Measurements from ENCODE around the gene HLF.

DNA sequence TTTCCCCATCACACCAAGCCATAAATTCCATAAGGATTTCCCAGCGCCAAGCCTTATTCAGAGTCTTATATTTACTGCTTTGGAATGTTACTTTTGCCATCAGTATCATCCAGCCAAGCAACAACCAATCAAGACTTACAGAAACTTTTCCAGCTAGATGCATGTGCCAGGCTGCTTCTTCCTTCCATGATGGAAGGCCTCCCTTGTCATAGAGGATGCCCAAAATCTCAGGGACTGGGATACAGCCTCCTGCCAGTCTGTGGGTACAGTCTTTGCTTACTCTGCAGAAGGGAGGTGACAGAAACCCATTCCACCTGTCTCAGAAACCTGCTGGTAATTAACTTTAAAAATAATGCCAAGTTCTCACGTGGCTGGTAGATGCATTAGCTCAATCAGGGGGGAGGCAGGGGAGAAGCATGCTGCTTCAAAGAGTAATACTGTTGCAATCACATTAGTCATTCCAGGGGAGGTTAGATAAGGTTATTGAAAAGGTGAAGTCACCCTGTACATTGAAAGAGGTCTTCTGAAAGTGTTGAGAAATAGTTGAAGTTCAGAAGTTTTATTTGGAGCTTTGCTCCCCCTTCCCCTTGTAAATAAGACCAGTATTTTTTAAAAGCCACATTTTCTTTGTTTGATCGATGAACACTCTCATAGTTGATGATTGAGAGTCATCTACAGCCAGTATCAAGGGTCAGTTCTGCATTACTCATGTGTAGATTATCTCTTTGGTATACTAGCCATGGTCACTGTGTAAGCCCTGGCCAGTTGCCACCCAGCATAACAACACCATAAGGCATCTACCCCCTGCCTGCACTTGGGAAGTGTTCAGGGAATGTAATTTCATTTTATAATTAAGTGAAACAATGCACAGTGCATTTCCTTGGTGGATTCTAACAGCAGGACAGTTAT is 22.2 kb downstream of the HLF start:
- no peak for TF ChIP-seq EZH2 (IDR thresholded peaks at IDR 0.05; ENCODE audit: borderline replicate concordance, low read depth, low read length, severe bottlenecking)
- no peak for TF ChIP-seq POLR2A (IDR thresholded peaks at IDR 0.05; ENCODE audit: low read depth, low read length)
- TF ChIP-seq POLR2AphosphoS5 (IDR thresholded peaks at IDR 0.05; ENCODE audit: insufficient read depth, low read depth, low read length), result no peak
- TF ChIP-seq, protein P1, sequence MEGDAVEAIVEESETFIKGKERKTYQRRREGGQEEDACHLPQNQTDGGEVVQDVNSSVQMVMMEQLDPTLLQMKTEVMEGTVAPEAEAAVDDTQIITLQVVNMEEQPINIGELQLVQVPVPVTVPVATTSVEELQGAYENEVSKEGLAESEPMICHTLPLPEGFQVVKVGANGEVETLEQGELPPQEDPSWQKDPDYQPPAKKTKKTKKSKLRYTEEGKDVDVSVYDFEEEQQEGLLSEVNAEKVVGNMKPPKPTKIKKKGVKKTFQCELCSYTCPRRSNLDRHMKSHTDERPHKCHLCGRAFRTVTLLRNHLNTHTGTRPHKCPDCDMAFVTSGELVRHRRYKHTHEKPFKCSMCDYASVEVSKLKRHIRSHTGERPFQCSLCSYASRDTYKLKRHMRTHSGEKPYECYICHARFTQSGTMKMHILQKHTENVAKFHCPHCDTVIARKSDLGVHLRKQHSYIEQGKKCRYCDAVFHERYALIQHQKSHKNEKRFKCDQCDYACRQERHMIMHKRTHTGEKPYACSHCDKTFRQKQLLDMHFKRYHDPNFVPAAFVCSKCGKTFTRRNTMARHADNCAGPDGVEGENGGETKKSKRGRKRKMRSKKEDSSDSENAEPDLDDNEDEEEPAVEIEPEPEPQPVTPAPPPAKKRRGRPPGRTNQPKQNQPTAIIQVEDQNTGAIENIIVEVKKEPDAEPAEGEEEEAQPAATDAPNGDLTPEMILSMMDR (IDR thresholded peaks at IDR 0.05; ENCODE audit: extremely low read depth in 1 of 2, insufficient read depth in 1 of 2, low read depth in 1 of 2, low read length in 2 of 2), result no peak
- TF ChIP-seq MYC (IDR thresholded peaks at IDR 0.05; ENCODE audit: low read depth, low read length), result no peak
- TF ChIP-seq GATA2 (IDR thresholded peaks at IDR 0.05; ENCODE audit: insufficient read depth, insufficient read length, low read depth, low read length), result no peak

Data from endothelial cell of umbilical vein (primary cell).